ENCODE measurements around the gene CAMTA1. TPM values are rescaled to one million over a fixed set of nuclear protein-coding genes. Genes with fewer than 3 reads are reported as not detected.

CAMTA1 gene
- total and polyA plus RNA-seq, 8 donors: 13.0 to 54.2 (median 23.6) TPM

DNA sequence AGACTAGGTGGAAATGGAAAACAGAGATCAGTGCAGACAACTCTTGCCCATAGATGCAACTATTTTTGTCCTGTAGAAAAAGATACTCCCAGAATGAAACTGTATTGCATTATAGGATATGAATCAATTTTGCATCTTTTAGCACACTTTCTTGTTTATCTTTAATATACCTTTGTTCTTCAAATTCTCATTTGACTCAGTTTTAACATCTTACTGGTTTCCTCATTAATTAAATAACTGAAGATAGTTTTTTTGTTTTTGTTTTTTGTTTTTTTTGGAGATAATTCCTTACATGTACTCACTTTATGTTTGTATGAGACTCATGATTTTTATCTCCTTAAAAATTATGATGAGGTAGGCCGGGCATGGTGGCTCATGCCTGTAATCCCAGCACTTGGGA, 10.9 kb upstream of the CAMTA1 start:
- intact Hi-C loops (cut with DNase I): no loop called here
- 81 to 92% methylated on average over 1 of the region's 1 CpG for WGBS, 2 donors
- no peak for ATAC-seq
- no peaks in the 10 kb centered on the region for H3K36me3 ChIP-seq
- no peaks in the 10 kb centered on the region for H3K27me3 ChIP-seq
- FAIRE-seq: no peak
- TF ChIP-seq, protein P1, sequence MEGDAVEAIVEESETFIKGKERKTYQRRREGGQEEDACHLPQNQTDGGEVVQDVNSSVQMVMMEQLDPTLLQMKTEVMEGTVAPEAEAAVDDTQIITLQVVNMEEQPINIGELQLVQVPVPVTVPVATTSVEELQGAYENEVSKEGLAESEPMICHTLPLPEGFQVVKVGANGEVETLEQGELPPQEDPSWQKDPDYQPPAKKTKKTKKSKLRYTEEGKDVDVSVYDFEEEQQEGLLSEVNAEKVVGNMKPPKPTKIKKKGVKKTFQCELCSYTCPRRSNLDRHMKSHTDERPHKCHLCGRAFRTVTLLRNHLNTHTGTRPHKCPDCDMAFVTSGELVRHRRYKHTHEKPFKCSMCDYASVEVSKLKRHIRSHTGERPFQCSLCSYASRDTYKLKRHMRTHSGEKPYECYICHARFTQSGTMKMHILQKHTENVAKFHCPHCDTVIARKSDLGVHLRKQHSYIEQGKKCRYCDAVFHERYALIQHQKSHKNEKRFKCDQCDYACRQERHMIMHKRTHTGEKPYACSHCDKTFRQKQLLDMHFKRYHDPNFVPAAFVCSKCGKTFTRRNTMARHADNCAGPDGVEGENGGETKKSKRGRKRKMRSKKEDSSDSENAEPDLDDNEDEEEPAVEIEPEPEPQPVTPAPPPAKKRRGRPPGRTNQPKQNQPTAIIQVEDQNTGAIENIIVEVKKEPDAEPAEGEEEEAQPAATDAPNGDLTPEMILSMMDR (IDR thresholded peaks at IDR 0.05): no peak
- H3K9me3 ChIP-seq: no peaks in the 10 kb centered on the region
- no peak for DNase-seq
- H3K27ac ChIP-seq: no peak overlapping the region
- H3K4me1 ChIP-seq: no peaks in the 10 kb centered on the region
- no peak overlapping the region for H3K4me3 ChIP-seq

DNA sequence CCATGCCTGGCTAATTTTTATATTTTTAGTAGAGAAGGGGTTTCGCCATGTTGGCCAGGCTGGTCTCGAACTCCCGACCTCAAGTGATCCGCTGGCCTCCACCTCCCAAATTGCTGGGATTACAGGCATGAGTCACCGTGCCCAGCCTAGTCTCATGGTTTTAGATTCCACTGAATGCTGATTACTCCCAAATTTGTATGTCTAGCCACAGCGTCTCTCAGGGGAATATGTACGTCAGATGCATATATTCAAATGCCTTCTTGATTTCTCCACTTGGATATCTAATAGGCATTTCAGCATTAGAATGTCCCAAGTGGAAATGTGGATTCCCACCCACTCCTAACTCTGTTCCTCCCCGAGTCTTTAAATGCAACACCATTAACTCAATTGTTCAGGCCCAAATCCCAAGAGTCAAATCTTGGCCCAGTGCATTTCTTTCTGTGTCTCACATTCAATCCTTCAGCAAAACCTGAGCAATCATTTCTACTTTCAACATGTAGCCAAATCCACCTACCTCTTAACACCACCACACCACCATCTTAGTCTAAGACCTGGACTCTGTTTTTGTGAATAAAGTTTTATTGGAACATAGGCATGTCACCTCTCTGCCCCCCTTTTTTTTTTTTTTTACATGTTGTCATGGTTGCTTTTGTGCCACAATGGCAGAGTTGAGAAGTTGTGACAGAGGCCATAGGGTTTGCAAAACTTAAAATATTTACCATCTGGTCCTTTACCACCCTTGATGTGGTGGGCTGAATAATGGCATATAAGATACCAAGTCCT, 9.8 kb upstream of the CAMTA1 start:
- no peak for FAIRE-seq
- H3K4me1 ChIP-seq: no peaks in the 10 kb centered on the region
- no peaks in the 10 kb centered on the region for H3K36me3 ChIP-seq
- TF ChIP-seq, protein P1 (IDR thresholded peaks at IDR 0.05): no peak
- DNase-seq: no peak
- intact Hi-C loops (cut with DNase I): no loop called here
- ATAC-seq: no peak
- no peak overlapping the region for H3K27ac ChIP-seq
- H3K9me3 ChIP-seq: no peaks in the 10 kb centered on the region
- no peak overlapping the region for H3K4me3 ChIP-seq
- no peaks in the 10 kb centered on the region for H3K27me3 ChIP-seq
- 93 to 95% methylated on average over 8 of the region's 8 CpGs for WGBS, 2 donors

DNA sequence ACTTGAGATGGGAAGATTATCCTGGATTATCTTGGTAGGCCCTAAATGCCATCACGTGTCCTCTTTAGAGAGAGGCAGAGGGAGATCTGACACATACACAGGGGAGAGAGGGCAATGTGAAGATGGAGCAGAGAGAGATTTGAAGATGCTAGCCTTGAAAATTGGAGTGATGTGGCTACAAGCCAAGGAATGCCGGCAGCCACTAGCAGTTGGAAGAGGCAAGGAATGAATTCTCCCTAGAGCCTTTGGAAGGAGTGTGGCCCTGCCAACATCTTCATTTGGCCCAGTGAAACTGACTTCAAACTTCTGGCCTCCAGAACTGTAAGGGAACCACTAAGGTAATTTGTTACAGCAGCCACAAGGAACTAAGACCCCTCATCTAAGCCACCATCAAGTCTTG, 8.9 kb upstream of the CAMTA1 start:
- Histone ChIP-seq H3K27me3 (no peaks in the 10 kb centered on the region), H3K4me1 (no peaks in the 10 kb centered on the region), H3K4me3 (no peak overlapping the region), H3K9me3 (no peaks in the 10 kb centered on the region), H3K27ac (no peak overlapping the region), H3K36me3 (no peaks in the 10 kb centered on the region)
- TF ChIP-seq, protein P1 (IDR thresholded peaks at IDR 0.05): no peak
- WGBS, 2 donors: 80 to 92% methylated on average over 2 of the region's 2 CpGs
- ATAC-seq (no peak), FAIRE-seq (no peak), DNase-seq (no peak)
- intact Hi-C loops (cut with DNase I): no loop called here

DNA sequence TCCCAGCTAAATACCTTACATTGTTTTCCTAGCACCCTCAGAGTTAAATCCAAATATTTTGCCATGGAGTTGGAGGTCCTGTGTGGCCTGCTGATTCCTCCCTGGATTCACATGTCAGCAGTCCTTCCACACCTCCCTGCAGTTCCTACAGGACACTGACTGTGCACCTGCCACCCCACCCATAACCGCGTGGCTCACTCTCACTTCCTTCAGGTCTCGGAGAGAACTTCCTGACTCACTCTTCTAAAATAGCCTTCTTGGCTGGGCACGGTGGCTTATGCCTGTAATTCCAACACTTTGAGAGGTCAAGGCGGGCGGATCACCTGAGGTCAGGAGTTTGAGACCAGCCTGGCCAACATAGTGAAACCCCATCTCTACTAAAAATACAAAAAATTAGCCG, 8.4 kb upstream of the CAMTA1 start:
- TF ChIP-seq, protein P1 (IDR thresholded peaks at IDR 0.05): no peak
- H3K9me3 ChIP-seq: no peaks in the 10 kb centered on the region
- H3K4me1 ChIP-seq: no peaks in the 10 kb centered on the region
- DNase-seq (no peak), FAIRE-seq (no peak), ATAC-seq (no peak)
- no peaks in the 10 kb centered on the region for H3K36me3 ChIP-seq
- 80 to 83% methylated on average over 7 of the region's 7 CpGs for WGBS, 2 donors
- no peak overlapping the region for H3K27ac ChIP-seq
- no peak overlapping the region for H3K4me3 ChIP-seq
- H3K27me3 ChIP-seq: no peaks in the 10 kb centered on the region
- intact Hi-C loops (cut with DNase I): no loop called here

DNA sequence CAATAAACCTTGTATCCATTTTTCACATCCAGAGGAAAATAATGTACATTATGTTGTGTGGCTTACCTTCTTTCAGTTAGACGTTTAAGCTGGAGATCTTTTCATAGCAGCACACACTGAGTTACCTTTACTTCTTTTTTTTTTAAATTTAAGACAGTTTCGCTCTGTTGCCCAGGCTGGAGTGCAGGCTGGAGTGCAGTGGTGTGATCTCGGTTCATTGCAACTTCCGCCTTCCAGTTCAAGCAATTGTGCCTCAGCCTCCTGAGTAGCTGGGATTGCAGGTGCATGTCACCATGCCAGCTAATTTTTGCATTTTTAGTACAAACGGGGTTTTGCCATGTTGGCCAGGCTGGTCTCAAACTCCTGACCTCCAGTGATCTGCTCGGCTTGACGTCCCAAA, 7.4 kb upstream of the CAMTA1 start:
- TF ChIP-seq, protein P1 (IDR thresholded peaks at IDR 0.05): no peak
- Histone ChIP-seq H3K27ac (no peak overlapping the region), H3K27me3 (no peaks in the 10 kb centered on the region), H3K4me1 (no peaks in the 10 kb centered on the region), H3K36me3 (no peaks in the 10 kb centered on the region), H3K4me3 (no peak overlapping the region), H3K9me3 (no peaks in the 10 kb centered on the region)
- intact Hi-C loops (cut with DNase I): no loop called here
- no peak for ATAC-seq
- DNase-seq: no peak
- no peak for FAIRE-seq
- 69 to 78% methylated on average over 7 of the region's 7 CpGs for WGBS, 2 donors
